HG03342 (cell line): ENCODE results near the gene CCDC60.

Experiments used
- ATAC-seq: cut with Tn5 transposase; IDR thresholded peaks from one replicate; pipeline ENCODE4 v1.9.1; 2021; ENCODE audit warnings: mild to moderate bottlenecking, moderate library complexity; ENCODE audit not compliant: unreplicated experiment

The CCDC60 gene

DNA sequence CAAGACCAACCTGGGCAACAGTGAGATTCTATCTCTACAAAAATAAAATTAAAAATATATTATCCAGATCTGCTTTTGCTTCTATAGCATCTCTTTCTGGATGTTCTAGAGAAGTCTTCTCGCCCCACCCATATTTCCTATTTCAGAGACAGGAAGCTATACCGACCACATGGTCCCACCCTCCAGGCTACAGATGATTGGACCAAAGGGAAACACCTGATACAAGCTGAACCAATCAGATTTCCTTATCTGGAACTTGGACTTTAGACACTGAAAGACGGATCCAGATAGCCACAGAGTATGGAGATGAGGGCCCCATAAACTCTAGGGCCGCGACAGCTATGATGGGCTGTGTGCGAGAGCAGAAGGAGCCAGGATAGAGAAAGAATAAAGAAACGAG is 48.7 kb downstream of the CCDC60 start:
- ATAC-seq = no peak

DNA sequence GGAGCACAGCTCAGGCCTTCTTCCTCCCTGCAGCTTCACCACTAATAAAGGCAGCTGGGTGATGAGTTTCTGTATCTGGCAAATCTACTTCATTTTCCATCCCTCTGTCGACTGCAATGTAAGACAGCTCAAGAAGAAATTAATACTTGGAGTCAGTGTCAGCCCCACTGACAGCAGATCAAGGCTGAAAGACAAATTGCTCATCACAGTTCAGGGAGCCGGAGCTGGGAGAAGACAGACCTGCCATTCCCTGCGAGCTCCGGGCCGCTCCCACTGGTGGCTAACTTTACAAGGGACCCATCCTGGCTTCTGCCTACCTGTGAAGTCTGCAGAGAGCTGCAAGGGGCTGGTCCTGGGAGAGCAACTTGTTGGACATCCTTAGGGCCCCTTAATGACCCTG is 49.8 kb downstream of the CCDC60 start:
- no peak for ATAC-seq

DNA sequence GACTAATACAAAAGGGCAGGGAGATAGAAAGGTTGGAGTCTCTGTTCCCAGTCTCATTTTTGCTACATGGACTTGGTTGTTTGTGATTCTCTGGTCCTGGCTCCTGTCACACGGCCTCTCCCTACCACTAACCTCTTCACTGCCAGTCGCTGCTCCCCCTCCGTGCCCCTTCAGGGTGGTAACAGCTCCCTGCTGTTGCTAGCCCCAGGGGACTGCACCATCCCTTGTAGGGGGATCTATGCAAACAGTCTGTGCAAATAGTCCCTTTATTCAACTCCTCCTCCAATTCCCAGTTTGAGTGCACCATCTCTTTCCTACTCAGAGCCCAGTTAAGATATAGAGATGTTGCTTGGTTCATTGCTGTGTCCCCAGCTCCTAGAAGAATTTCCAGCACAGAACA is 51.1 kb downstream of the CCDC60 start:
- no peak for ATAC-seq

DNA sequence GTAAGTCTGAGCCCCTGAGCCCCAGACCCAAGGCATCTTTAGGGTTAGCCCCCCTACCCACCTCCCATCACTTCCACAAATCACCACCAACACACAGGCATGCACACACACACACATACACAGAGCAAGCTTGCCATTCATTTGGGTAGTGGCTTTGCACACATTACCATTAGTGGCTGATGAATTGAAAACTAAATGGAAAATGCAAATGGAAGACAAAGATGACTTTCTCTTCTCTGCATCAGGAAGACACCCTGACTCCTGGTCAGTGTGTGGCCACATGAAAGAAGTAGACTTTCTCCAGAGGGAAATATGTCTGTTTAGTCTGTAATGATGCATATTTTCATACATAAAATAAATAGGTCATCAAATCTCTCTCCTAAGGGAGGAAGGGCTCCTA is 55.2 kb downstream of the CCDC60 start:
- ATAC-seq = no peak

DNA sequence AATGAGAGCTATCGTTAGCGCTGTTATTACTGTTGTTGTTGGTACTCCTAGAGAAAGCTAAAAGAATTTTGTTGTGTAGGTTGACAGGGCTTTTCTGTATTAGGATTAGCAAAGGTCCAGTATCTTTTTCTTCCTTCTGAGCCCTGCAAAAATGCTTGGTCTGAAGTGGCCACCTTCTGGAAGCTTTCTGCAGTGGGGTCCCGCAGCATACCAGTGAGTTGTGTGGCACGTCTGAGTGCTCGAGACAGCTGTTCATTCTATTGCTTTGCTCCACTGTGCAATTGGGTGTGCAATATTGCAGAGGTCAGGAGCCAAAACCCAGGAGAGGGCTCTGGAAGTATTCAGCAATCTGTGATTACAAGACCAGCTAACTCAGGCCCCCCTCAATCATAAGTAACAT is 57.1 kb downstream of the CCDC60 start:
- ATAC-seq = no peak

DNA sequence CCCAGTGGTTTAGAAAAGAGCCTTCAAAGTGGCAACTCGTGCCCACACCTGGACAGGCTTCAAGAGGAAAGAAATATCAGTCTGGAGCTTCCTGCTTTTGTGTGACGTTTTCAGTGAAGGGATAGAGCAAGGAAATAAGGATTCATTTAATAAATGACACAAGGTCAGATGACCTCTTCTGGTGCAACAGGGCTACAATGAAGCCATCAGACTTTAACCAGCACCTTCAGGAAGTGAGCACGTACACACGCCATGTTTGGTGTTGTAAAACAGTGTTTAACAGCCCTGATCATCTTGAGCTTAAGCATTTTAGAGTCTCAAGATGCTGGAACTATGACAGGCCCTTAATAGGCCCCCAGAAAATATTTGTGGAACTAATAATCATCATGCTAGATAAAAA is 59.1 kb downstream of the CCDC60 start:
- no peak for ATAC-seq

DNA sequence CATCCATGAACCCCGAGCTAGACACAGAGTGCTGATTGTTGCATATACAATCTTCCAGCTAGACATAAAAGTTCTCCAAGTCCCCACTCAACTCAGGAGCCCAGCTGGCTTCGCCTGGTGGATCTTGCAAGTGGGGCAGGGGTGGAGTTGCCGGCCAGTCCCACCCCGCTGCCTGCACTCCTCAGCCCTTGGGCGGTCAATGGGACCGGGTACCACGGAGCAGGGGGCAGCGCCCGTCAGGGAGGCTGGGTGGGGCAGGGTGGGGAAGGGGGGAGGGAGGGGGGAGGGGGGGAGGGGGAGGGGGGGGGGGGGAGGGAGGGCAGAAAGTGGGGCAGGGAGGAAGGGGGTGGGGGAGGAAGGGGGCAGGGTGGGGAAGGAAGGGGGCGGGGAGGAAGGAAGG is 63.0 kb downstream of the CCDC60 start:
- ATAC-seq = no peak

DNA sequence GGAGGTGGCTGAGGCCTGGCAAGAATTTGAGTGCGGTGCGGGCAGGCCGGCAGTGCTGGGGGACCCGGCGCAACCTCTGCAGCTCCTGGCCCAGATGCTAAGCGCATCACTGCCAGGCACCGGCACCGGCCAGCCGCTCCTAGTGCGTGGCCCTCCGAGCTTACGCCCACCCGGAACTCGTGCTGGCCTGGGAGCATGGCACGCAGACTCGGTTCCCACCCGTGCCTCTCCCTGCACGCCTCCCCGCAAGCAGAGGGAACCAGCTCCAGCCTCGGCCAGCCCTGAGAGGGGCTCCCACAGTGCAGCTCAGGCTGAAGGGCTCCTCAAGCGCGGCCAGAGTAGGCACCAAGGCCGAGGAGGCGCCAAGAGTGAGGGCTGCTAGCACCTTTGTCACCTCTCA is 63.7 kb downstream of the CCDC60 start:
- no peak for ATAC-seq

DNA sequence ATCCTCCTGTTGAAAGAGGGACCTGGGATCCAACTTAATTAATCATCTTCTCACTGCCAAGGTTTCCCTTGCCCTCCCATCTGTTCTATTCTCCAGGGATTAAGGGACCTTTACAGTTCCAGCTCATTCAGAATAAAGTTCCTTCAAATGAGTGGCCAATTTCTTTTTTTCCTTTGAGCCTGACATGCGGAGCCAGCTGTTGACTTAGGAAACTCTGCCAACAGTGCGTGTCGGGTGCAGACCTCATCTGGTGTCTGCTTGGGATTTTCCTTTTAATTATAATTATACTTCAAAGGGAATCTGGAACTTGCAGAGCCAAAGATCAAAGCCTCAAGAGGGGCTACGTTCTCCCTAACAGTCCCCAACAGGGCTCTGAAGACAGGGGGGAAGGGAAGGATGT is 64.8 kb downstream of the CCDC60 start:
- no peak for ATAC-seq

DNA sequence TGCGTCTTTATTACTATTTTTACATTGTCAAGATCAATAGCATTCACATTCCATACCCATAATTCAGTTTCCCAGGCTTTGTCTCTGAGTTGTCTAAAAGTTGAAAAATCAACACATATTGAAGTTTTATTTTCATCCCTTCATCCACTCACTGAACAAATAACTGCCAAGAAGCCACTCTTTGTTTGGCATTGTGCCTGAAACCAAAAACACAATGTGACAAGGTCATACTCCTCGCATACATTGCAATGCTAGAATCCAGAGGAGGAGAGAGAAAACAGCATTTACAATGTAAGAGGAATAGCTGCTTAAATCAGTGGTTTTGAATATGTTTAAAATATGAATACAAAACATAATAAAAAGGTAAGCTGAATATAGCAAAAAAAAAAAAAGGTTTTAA is 71.8 kb downstream of the CCDC60 start:
- no peak for ATAC-seq

DNA sequence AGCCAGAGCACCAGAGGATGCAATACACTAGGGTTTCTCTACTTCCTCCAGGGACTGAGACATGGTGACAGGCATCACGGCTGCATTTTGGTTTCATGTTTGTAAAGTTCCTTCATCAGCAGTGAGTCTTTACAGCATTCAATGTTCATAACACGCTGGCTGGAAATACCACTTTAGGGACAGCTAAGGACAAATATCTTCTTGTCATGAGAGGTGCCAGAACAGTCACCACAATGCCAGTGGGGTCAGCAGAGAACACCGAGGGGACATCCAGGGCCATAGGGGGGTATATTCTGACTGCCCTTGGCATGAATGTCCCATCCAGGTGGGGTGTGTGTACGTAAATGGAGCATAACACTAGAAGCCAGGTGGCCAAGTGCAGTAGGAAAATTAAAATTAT is 72.3 kb downstream of the CCDC60 start:
- no peak for ATAC-seq

DNA sequence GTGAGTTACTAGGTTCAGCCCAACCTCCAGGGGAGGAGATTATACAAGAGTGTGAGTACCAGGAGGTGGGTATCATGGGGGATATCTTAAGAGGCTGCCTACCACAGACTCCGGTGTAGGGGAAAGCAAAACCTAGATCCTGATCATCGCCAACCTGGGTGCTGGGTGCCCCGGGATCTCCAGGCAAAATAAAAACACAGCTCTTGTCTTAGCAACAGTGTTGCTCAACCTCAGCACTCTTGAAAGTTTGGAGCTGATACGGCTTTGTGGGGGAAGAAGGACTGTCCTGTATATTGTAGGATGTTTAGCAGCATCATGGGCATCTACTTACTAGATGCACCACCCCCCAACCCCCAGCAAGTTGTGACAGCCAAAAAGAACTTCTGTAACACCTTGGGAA is 74.5 kb downstream of the CCDC60 start:
- no peak for ATAC-seq

DNA sequence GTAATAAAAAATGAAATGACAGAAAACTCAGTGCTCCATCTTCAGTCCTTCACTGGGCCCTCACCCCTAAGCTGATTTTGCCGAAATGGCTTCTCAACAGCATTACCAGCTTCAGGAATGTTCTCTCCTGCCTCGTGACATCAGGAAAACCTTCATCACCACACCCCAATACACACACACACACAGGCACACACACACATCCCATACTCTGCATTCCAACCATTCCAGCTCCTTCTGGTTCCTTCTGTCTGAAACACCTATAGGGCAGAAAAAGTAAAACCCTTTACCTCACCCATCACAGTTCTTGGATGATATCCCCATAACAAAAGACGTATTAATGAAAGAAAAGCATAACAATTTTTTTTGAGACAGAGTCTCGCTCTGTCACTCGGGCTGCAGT is 75.9 kb downstream of the CCDC60 start:
- no peak for ATAC-seq

DNA sequence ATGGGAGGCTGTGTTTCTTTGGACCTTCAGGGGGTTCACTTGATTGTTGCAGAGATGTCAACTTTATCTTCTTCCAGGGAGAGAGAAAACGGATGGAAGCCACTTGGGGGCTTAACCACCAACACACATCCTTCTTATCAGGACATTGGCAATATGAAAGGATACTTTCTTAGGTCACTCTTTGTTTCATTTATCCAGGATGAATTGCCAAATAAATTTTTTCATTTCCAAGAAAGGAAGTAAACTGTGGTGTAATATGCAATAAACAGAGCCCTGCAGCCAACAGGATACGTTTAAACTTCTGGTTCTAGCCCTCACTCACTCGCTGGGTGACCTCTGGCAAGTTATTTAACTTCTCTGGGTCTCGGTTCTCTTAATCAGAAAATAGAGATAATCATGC is 77.8 kb downstream of the CCDC60 start:
- ATAC-seq = no peak

DNA sequence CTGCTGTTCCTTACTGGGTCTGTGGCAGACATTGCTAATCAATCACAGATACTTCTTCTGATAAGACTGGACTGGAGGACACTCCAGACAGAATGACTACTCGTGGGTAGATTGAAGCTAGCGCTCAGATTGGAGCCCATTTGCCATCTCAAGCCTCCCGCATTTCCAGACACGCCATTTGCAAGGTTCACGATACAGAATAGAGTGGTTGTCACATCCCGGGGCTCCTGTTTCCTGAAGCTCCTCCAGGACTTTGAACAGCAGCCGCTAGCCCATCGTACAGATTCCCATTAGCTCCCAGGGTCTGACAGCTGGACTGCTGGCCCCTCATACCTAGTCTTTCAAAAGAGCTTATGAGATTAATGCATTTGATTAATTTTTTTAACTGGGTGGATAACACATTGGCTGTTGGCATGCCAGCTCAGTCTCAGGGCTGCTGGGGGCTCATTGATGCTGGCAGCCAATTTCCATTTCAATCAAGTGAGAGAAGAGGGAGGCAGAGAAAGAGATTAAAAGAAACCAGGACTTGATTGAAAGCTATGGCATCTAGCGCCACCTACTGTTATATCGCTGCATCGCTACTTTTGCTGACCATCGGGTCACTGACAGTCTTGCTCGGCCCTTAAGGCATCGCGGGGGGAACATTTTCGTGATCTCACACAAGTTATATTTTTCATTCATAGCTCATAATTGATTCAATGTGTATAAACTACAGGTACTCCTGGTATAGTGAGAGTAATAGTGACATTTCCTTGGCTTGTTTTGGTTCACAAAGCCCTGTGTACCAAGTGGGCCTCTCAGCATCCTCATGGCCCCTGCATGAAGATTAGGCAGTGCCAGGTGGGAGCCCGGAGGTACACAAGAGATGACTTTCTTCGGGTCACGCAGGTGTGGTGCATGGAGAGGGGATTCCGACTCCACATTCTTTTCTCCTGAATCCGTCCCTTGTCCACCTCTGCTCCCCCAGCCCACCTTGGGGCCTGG is 78.6 kb downstream of the CCDC60 start:
- no peak for ATAC-seq

DNA sequence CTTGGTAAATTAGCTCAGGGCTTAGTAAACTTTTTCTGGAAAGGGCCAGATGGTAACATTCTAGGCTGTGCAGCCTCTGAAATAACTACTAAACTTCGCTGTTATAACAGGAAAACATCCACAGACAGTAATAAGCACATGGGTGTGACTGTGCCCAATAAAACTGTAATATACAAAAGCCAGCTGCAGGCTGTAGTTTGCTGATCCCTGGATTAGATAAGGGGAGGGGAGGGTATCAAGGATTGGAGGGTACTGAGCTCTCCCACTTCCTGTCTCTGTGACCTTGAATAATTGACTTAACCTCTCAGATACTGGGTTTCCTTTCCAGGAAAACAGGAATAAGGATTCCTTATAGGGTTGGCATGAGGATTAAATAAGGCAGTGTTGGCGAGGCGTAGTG is 81.2 kb downstream of the CCDC60 start:
- no peak for ATAC-seq

DNA sequence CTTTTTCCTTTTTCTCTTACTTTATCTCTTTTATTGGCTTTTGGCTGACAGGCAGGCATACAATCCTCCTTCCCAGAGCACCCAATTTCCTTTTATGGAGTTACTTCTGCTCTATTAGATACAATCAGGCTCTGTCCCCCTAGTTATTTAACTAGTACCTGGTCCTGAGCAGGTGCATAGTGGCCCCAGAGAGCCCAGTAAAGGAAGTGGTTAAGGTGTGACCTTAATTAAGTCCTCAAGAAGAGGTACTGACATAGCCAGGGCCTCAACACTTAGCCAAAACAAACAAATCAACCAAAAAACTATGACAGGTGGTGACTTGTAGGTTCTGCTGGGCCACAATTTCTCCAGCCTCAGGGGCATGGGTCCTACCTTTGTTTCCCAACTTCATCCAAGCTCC is 82.9 kb downstream of the CCDC60 start:
- ATAC-seq = no peak

DNA sequence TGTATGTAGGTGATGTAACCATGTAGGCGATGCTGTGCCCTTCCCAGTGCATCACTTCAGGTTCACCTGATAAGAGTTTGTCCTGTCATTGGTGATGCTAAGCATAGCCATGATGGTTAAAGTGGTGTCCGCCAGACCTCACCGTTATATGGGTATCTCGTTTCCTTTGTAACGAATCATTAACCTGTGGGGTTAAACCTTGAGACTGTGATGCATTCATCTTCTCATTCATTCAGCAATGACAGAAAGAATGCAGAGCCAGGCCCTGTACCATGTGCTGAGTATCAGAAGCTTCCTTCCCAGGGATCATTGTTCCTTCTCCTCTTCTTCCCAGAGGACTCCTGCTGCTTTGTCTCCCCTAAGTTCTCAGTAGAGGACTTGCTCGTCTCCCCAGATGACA is 84.9 kb downstream of the CCDC60 start:
- ATAC-seq = no peak

DNA sequence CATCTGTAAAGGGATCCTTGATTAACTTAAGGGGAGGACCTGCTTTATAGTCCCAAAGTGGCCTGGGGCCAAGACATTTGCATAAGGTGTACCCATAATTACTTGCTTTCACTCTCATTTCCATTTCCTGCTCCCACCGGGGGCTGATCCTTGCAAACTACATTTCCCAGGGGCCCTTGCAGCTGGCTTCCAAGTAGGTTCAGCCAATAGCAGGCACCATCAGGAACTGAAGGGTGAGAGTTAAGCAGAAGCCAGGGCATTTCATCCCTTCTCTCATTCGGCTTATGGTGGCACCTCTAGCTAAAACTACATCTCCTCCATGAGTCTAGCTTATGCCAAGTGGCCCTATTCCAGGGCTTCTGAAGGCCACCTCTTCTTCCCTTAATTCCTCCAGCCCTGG is 88.8 kb downstream of the CCDC60 start:
- no peak for ATAC-seq

DNA sequence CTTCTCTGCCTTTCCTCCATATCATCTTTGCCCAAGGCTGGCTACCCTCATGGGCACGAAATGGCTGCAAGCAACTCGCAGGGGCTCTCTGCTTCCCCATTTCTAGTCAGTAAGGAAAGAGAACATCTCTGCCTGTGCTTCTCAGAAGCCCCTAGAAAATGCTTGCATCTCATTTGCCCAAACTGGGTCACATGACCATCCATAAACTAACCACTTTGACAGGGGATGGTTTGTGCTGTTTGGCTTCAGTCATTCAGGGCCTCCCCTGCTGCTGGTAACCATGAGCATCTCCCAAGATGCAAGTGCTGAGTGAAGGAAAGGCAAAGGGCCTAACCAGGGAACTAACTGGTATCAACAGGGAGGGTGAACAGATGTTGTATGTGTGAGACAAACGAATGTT is 91.1 kb downstream of the CCDC60 start:
- no peak for ATAC-seq

DNA sequence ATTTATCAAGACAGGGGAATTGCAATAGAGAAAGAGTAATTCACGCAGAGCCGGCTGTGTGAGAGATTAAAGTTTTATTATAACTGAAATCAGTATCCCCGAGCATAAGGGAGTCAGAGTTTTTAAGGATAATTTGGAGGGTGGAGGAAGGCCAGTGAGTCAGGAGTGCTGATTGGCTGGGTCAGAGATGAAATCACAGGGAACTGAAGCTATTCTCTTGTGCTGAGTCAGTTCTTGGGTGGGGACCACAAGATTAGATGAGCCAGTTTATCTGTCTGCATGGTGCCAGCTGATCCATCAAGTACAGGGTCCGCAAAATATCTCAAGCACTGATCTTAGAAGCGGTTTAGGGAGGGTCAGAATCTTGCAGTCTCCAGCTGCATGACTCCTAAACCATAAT is 96.6 kb downstream of the CCDC60 start:
- no peak for ATAC-seq

DNA sequence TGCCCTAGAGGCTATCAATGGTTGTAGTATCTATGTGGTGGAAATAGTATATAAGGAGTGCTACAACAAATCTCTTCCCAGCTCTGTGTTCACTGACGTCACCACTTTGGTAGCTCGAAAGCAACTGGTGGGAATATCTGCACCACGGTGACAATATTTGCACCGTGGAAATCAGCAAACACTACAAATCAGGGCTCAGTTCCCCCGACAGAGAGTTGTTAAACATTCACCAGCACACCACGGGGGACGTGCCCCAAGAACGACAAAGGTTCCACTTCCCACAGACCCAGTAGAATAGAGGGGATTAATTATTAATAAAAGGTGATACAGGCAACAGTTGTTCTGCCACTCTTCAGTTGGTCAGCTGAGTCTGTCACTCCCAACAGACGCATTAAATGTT is 98.4 kb downstream of the CCDC60 start:
- no peak for ATAC-seq

DNA sequence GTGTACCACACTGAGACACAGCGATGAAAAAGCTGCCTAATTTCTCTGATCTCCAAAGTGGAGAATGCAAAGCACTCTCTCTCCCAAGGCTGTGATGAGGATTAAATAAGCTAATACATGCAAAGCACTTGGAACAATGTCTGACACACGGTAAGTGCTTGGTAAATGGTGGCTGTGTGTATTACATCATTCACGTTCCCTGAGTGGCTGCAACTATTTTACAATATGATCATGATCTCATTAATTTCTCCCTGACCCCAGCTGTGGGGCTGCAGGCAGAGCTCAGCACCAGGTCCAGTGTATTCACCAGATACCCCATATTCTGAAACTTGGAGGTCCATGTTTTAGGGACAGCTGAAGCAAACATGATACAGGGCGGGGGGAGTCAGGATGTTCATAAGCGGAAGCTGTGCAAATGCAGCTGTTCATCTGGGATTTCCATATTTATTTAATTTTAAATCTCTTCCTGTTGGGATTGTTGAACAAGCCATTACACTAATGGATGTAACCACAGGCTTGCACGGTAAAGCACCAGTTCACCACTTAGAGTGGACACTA is 106.4 kb downstream of the CCDC60 start:
- ATAC-seq = no peak
